Gastroesophageal sphincter (tissue), 3 donors: Measurements from ENCODE around the gene OR2T8.

Experiments used
- EP300 ChIP-seq: sonication (generic); formaldehyde crosslinking; IDR thresholded peaks from one replicate; pipeline ENCODE4 v1.6.1; 2017; ENCODE audit warnings: antibody characterized with exemption, mild to moderate bottlenecking
- TF ChIP-seq, protein P1 (sequence below), 4 experiments: fragments of 200-600 bp in 2 of 4; fragments of 450-650 bp in 2 of 4; sonication (generic) in 1 of 4; IDR thresholded peaks; one replicate each; pipeline ENCODE4 v1.5.1; 2017 to 2019; ENCODE audit warnings: antibody characterized with exemption in 4 of 4, mild to moderate bottlenecking in 2 of 4, moderate library complexity in 2 of 4

DNA sequence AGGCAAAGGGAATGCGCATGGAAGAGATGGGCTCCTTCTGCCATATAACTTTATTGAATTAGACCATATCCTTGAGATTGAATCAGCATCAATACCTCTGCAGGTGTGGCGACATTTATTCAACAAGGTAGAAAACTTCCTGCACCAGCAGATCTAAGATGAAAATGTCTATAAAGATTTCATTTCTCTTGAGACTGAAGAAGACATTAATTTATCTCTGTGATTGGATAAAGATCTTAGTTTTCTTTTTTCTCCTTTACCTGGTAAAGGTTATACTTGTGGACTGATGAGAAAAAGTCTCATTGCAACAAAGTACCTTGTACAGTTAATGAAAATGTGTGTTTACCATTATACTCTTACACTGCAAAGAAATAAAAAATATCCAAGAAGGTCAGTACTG, at the start of gene OR2T8:
- TF ChIP-seq, protein P1, sequence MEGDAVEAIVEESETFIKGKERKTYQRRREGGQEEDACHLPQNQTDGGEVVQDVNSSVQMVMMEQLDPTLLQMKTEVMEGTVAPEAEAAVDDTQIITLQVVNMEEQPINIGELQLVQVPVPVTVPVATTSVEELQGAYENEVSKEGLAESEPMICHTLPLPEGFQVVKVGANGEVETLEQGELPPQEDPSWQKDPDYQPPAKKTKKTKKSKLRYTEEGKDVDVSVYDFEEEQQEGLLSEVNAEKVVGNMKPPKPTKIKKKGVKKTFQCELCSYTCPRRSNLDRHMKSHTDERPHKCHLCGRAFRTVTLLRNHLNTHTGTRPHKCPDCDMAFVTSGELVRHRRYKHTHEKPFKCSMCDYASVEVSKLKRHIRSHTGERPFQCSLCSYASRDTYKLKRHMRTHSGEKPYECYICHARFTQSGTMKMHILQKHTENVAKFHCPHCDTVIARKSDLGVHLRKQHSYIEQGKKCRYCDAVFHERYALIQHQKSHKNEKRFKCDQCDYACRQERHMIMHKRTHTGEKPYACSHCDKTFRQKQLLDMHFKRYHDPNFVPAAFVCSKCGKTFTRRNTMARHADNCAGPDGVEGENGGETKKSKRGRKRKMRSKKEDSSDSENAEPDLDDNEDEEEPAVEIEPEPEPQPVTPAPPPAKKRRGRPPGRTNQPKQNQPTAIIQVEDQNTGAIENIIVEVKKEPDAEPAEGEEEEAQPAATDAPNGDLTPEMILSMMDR (IDR thresholded peaks at IDR 0.05) = no peak
- no peak for TF ChIP-seq EP300
